Keratinocyte (primary cell): ENCODE measurements around the gene TCF7L2. TPM values are rescaled to one million over a fixed set of nuclear protein-coding genes. Genes with fewer than 3 reads are reported as not detected.

Experiments used
- DNase-seq: peaks from one replicate; pipeline ENCODE4 v3.0.0-alpha.2; 2011; ENCODE audit warnings: low read depth, missing footprints, low spot score
- FAIRE-seq: peaks from 2 replicates; lab custom pipeline; 2011; peaks lifted over from hg19 to GRCh38; lab: Jason Lieb, UNC
- H2AFZ ChIP-seq: 2 replicates; pipeline ENCODE4 v1.6.0; 2012; ENCODE audit warnings: low read length, control low read depth, inconsistent platforms; ENCODE audit not compliant: control insufficient read depth
- H3K27ac ChIP-seq: 2 replicates; pipeline ENCODE4 v1.5.1; 2011; ENCODE audit warnings: low read length; ENCODE audit not compliant: control insufficient read depth, insufficient read depth
- H3K27me3 ChIP-seq: 3 replicates; pipeline ENCODE4 v1.6.0; 2011; ENCODE audit warnings: low read length; ENCODE audit not compliant: control insufficient read depth, insufficient read depth; ENCODE audit errors: extremely low read depth
- H3K36me3 ChIP-seq, 2 experiments: 2 replicates in 1 of 2; 3 replicates in 1 of 2; pipeline ENCODE4 v1.5.1; 2011; ENCODE audit warnings: low read length in 2 of 2, mild to moderate bottlenecking in 1 of 2; ENCODE audit not compliant: control insufficient read depth in 2 of 2, insufficient read depth in 2 of 2; ENCODE audit errors: extremely low read depth in 1 of 2
- H3K4me1 ChIP-seq: 3 replicates; pipeline ENCODE4 v1.5.1; 2011; ENCODE audit warnings: low read length; ENCODE audit not compliant: control insufficient read depth, insufficient read depth; ENCODE audit errors: extremely low read depth
- H3K4me2 ChIP-seq: 3 replicates; pipeline ENCODE4 v1.6.0; 2011; ENCODE audit warnings: low read depth, low read length; ENCODE audit not compliant: control insufficient read depth, insufficient read depth; ENCODE audit errors: extremely low read depth
- H3K4me3 ChIP-seq, 3 experiments: fragments of 200-600 bp in 1 of 3; sonication (generic) in 1 of 3; 2 replicates in 2 of 3; 3 replicates in 1 of 3; pipeline ENCODE4 v1.5.1; 2011 to 2016; ENCODE audit warnings: low read length in 3 of 3, mild to moderate bottlenecking in 3 of 3, control low read depth in 2 of 3, inconsistent platforms in 1 of 3, low read depth in 1 of 3, mixed read lengths in 1 of 3, mixed run types in 1 of 3, moderate library complexity in 1 of 3; ENCODE audit not compliant: control insufficient read depth in 2 of 3, insufficient read depth in 2 of 3; ENCODE audit errors: extremely low read depth in 1 of 3
- H3K79me2 ChIP-seq: 2 replicates; pipeline ENCODE4 v1.6.0; 2012; ENCODE audit warnings: low read length; ENCODE audit not compliant: control insufficient read depth, insufficient read depth
- H3K9ac ChIP-seq: 3 replicates; pipeline ENCODE4 v1.6.0; 2011; ENCODE audit warnings: low read length; ENCODE audit not compliant: control insufficient read depth, insufficient read depth; ENCODE audit errors: extremely low read depth
- H3K9me1 ChIP-seq: 3 replicates; pipeline ENCODE4 v1.6.0; 2011; ENCODE audit warnings: low read length; ENCODE audit not compliant: control insufficient read depth, insufficient read depth; ENCODE audit errors: extremely low read depth
- H3K9me3 ChIP-seq: 2 replicates; pipeline ENCODE4 v1.5.1; 2012; ENCODE audit warnings: low read depth, low read length; ENCODE audit not compliant: control insufficient read depth
- H4K20me1 ChIP-seq: 3 replicates; pipeline ENCODE4 v1.6.0; 2011; ENCODE audit warnings: low read length; ENCODE audit not compliant: control insufficient read depth, insufficient read depth; ENCODE audit errors: extremely low read depth
- EZH2 ChIP-seq: IDR thresholded peaks from one replicate; pipeline ENCODE4 v1.6.1; 2012; ENCODE audit warnings: inconsistent platforms, mild to moderate bottlenecking, low read length, moderate library complexity
- dilution Hi-C: fragments of 300-500 bp; cut with MboI; formaldehyde crosslinking; loops from one replicate; pipeline ENCODE4 v1.7.0; 2020; ENCODE audit warnings: low sequenced_read_pairs; ENCODE audit not compliant: extremely low pct_ligation_motif_present
- polyA plus RNA-seq, 5 experiments: library from polyadenylated mRNA; depleted of rRNA in 3 of 5; stranded (reverse) in 3 of 5; stranded (forward) in 1 of 5; unstranded in 1 of 5; fragments of >200 nt; gene quantifications; 1 replicate in 1 of 5; 2 replicates in 3 of 5; 3 replicates in 1 of 5; pipeline versions ENCODE4 v1.2.1 to v1.2.3, GENCODE V29; 2011 to 2012; ENCODE audit warnings: missing spikeins in 2 of 5, low read depth in 1 of 5, low replicate concordance in 1 of 5
- TF ChIP-seq, protein P1 (sequence below), 3 experiments: IDR thresholded peaks in 1 of 3; conservative IDR thresholded peaks in 1 of 3; optimal IDR thresholded peaks in 1 of 3; 2 replicates in 2 of 3; 3 replicates in 1 of 3; pipeline versions ENCODE3 to v1.5.1; 2011; ENCODE audit warnings: low read length in 3 of 3, mild to moderate bottlenecking in 3 of 3, moderate library complexity in 2 of 3, control low read depth in 1 of 3, inconsistent platforms in 1 of 3; ENCODE audit not compliant: insufficient read depth in 2 of 3; ENCODE audit errors: extremely low read depth in 1 of 3

TCF7L2 gene
- polyA plus RNA-seq, 1 donor (not counting 4 experiments of a cell fraction or from before 2014, with no cell fraction given) = 2.5 TPM

DNA sequence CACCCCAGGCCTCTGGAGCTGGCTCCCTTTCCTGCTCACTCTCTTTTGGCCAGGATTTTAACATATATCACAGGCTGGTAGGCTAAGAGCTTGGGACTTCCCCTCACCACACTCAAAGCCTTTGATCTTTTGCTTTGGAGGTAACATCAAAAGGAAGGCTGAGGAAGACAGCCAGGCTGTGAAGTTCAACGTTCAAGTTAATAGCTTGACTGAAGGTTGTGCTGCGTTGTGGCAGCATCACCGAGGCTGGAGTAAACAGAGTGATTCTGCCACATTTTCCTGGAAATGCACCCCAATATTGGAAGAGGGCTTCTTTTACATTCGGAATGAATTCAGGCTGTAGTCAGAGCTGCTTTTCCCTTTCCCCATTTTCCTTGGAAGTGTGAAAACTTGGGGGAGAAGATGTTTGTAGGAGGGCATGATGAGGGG lies 57.3 kb downstream of the TCF7L2 start:
- dilution Hi-C loops = no loop called here

DNA sequence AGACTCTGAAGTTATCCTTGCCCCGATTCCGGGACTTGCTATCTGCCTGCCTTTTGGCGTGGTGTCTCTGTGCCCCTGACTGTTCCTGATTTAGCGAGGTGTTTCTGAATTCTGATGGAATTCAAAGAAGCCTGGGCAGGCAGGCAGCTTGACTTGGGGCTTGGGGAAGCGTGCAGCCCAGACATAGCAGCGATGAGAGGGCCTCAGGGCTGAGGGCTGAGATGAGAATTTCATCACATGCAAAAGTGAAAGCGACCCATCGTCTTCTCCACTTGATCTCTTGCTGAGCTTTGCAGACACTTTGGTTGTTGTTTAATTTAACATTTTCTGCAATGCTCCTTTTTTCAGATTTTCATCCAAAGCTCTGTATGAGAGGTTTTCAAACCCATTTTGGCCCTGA lies 57.8 kb downstream of the TCF7L2 start:
- dilution Hi-C loops = no loop called here

More for the DNA sequence above, 57.3 kb downstream of the TCF7L2 start:
- Histone ChIP-seq H3K27ac (no peak overlapping the region), H3K9me3 (no peaks in the 10 kb centered on the region), H3K27me3 (no peaks in the 10 kb centered on the region), H2AFZ (no peak overlapping the region), H3K4me2 (no peak overlapping the region), H3K4me3 (no peak overlapping the region), H4K20me1 (peaks cover 2% of the 10 kb centered on the region), H3K9ac (no peak overlapping the region), H3K4me1 (no peaks in the 10 kb centered on the region), H3K79me2 (no peaks in the 10 kb centered on the region), H3K36me3 (no peaks in the 10 kb centered on the region), H3K9me1 (no peaks in the 10 kb centered on the region)
- DNase-seq (no peak), FAIRE-seq (no peak)
- TF ChIP-seq, protein P1, sequence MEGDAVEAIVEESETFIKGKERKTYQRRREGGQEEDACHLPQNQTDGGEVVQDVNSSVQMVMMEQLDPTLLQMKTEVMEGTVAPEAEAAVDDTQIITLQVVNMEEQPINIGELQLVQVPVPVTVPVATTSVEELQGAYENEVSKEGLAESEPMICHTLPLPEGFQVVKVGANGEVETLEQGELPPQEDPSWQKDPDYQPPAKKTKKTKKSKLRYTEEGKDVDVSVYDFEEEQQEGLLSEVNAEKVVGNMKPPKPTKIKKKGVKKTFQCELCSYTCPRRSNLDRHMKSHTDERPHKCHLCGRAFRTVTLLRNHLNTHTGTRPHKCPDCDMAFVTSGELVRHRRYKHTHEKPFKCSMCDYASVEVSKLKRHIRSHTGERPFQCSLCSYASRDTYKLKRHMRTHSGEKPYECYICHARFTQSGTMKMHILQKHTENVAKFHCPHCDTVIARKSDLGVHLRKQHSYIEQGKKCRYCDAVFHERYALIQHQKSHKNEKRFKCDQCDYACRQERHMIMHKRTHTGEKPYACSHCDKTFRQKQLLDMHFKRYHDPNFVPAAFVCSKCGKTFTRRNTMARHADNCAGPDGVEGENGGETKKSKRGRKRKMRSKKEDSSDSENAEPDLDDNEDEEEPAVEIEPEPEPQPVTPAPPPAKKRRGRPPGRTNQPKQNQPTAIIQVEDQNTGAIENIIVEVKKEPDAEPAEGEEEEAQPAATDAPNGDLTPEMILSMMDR (optimal IDR thresholded peaks at IDR 0.05 in 1 of 3, IDR thresholded peaks at IDR 0.05 in 1 of 3, conservative IDR thresholded peaks at IDR 0.05 in 1 of 3; ENCODE audit: extremely low read depth in 1 of 3, insufficient read depth in 2 of 3, low read length in 3 of 3) = no peak
- no peak for TF ChIP-seq EZH2

More for the DNA sequence above, 57.8 kb downstream of the TCF7L2 start:
- FAIRE-seq (no peak), DNase-seq (no peak)
- Histone ChIP-seq H3K4me2 (no peak overlapping the region), H3K9me3 (no peaks in the 10 kb centered on the region), H3K4me1 (no peaks in the 10 kb centered on the region), H3K4me3 (no peak overlapping the region), H3K9ac (no peak overlapping the region), H3K27ac (no peak overlapping the region), H3K79me2 (no peaks in the 10 kb centered on the region), H2AFZ (no peak overlapping the region), H3K27me3 (no peaks in the 10 kb centered on the region), H4K20me1 (peaks cover 2% of the 10 kb centered on the region), H3K9me1 (no peaks in the 10 kb centered on the region), H3K36me3 (no peaks in the 10 kb centered on the region)
- TF ChIP-seq, protein P1 (optimal IDR thresholded peaks at IDR 0.05 in 1 of 3, IDR thresholded peaks at IDR 0.05 in 1 of 3, conservative IDR thresholded peaks at IDR 0.05 in 1 of 3; ENCODE audit: extremely low read depth in 1 of 3, insufficient read depth in 2 of 3, low read length in 3 of 3) = no peak
- TF ChIP-seq EZH2 = no peak
